GM12872 (cell line): ENCODE measurements around the gene SPCS1.

ENCODE experiments used
- CTCF ChIP-seq: IDR thresholded peaks from 3 replicates; pipeline ENCODE4 v1.5.1; 2011; ENCODE audit warnings: low read depth, mild to moderate bottlenecking, low read length, moderate library complexity; ENCODE audit not compliant: insufficient read depth

SPCS1 gene

GRCh38 chr3:52695798-52696671 lies 9.9 kb upstream of the SPCS1 start:
- TF ChIP-seq CTCF, result no peak

- TF ChIP-seq CTCF, result no peak
Measured at GRCh38 chr3:52696830-52697631, 8.9 kb upstream of the SPCS1 start.

DNA sequence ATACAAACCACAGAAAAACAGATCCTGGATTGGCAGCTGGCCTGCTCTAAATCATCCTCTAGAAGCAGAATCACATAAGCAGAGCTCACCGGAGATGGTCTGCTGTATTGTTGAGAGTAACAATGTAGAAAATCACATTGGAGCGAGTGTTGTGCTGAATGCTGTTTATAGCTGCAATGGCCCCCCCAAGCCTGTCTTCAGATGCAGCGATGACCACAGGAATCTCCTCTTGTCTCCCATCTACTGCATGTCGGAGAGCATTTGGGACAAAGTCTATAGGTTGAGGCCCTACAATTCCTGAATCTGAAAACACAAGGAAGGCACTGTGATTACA lies 8.3 kb upstream of the SPCS1 start:
- TF ChIP-seq CTCF, result no peak

GRCh38 chr3:52703341-52703740 lies 2.6 kb upstream of the SPCS1 start:
- TF ChIP-seq CTCF, result no peak

GRCh38 chr3:52704611-52705437 lies 1.1 kb upstream of the SPCS1 start:
- TF ChIP-seq CTCF, result no peak

- no peak for TF ChIP-seq CTCF
Measured at GRCh38 chr3:52705438-52705687, 543 bp upstream of the SPCS1 start.

GRCh38 chr3:52707585-52707984 lies 1.7 kb downstream of the SPCS1 start:
- no peak for TF ChIP-seq CTCF
